ENCODE measurements around the gene TTLL4.

- TF ChIP-seq EZH2 (IDR thresholded peaks at IDR 0.05; ENCODE audit: insufficient read depth, low read length) (no peak), CTCF (IDR thresholded peaks at IDR 0.05; ENCODE audit: insufficient read depth, low read depth, low read length) (no peak)
Observed at GRCh38 chr2:218691234-218691633, 19.4 kb upstream of the TTLL4 start.

Measured in astrocyte (in vitro differentiated cells and primary cell).